GM18502 (cell line): ENCODE results near the gene C16orf87.
A peak's percentile ranks its signal among the peaks of the same experiment; 100 is the strongest.
"Not testable (repeated sequence)": the region's sequence is repeated elsewhere in the genome, so short reads cannot be mapped to it uniquely, and the experiment has no call there.

ENCODE experiments used
- ATAC-seq: cut with Tn5 transposase; IDR thresholded peaks from one replicate; pipeline ENCODE4 v1.9.1; 2021; ENCODE audit warnings: mild to moderate bottlenecking; ENCODE audit not compliant: unreplicated experiment, poor library complexity

Gene C16orf87

GRCh38 chr16:46830902-46831647 lies at the start of gene C16orf87:
Gene C16orf87 (minus strand): TSS chr16:46831180. CDS start chr16:46831149, 31 bp downstream.
- ATAC-seq = peak; percentile 94

GRCh38 chr16:46875243-46875642 lies 44.3 kb upstream of the C16orf87 start:
- ATAC-seq = no peak

GRCh38 chr16:46873201-46873600 lies 42.2 kb upstream of the C16orf87 start:
- no peak for ATAC-seq

- no peak for ATAC-seq
Measured at GRCh38 chr16:46871597-46871996, 40.6 kb upstream of the C16orf87 start.

GRCh38 chr16:46868891-46869290 lies 37.9 kb upstream of the C16orf87 start:
- ATAC-seq = not testable (repeated sequence)

- ATAC-seq = not testable (repeated sequence)
Measured at GRCh38 chr16:46867486-46867885, 36.5 kb upstream of the C16orf87 start.

GRCh38 chr16:46866286-46866685 lies 35.3 kb upstream of the C16orf87 start:
- no peak for ATAC-seq

GRCh38 chr16:46862555-46863447 lies 31.8 kb upstream of the C16orf87 start:
- ATAC-seq = no peak

GRCh38 chr16:46859719-46860152 lies 28.8 kb upstream of the C16orf87 start:
- no peak for ATAC-seq

GRCh38 chr16:46858151-46858550 lies 27.2 kb upstream of the C16orf87 start:
- no peak for ATAC-seq

- no peak for ATAC-seq
Measured at GRCh38 chr16:46857368-46857945, 26.5 kb upstream of the C16orf87 start.

- no peak for ATAC-seq
Measured at GRCh38 chr16:46855389-46855788, 24.4 kb upstream of the C16orf87 start.

GRCh38 chr16:46854846-46855245 lies 23.9 kb upstream of the C16orf87 start:
- ATAC-seq = no peak

GRCh38 chr16:46853713-46854443 lies 22.9 kb upstream of the C16orf87 start:
- no peak for ATAC-seq

- no peak for ATAC-seq
Measured at GRCh38 chr16:46852130-46852529, 21.1 kb upstream of the C16orf87 start.

- no peak for ATAC-seq
Measured at GRCh38 chr16:46850619-46851555, 19.9 kb upstream of the C16orf87 start.

GRCh38 chr16:46848768-46849764 lies 18.1 kb upstream of the C16orf87 start:
- ATAC-seq = no peak

GRCh38 chr16:46845952-46846351 lies 15.0 kb upstream of the C16orf87 start:
- ATAC-seq = no peak
